PFSK-1 (cell line): ENCODE data around the gene EIF4E2. TPM values are rescaled to one million over a fixed set of nuclear protein-coding genes. Genes with fewer than 3 reads are reported as not detected.
A peak's percentile ranks its signal among the peaks of the same experiment; 100 is the strongest.

Source experiments
- FOXP2 ChIP-seq: optimal IDR thresholded peaks from 2 replicates; pipeline ENCODE3; 2011; ENCODE audit warnings: borderline replicate concordance, control low read depth, inconsistent platforms; ENCODE audit not compliant: insufficient read depth; ENCODE audit errors: extremely low read length, extremely low read depth
- POLR2AphosphoS5 ChIP-seq: IDR thresholded peaks from 2 replicates; pipeline ENCODE4 v1.6.1; 2012; ENCODE audit warnings: low read depth, mild to moderate bottlenecking, control low read depth, low read length, moderate library complexity
- REST ChIP-seq, 2 experiments: IDR thresholded peaks; 2 replicates each; pipeline versions ENCODE4 v1.6.1 to v1.8.0; 2011 to 2012; ENCODE audit warnings: low read depth in 2 of 2, low read length in 2 of 2, control low read depth in 1 of 2, inconsistent platforms in 1 of 2, mild to moderate bottlenecking in 1 of 2, moderate library complexity in 1 of 2; ENCODE audit not compliant: insufficient read depth in 1 of 2
- SIN3A ChIP-seq: IDR thresholded peaks from 2 replicates; pipeline ENCODE4 v1.6.1; 2012; ENCODE audit warnings: mild to moderate bottlenecking, low read length, moderate library complexity, borderline replicate concordance; ENCODE audit not compliant: insufficient read depth
- TAF1 ChIP-seq: IDR thresholded peaks from 2 replicates; pipeline ENCODE4 v1.6.1; 2012; ENCODE audit warnings: low read length, control low read depth, borderline replicate concordance; ENCODE audit not compliant: insufficient read depth
- polyA plus RNA-seq: library from polyadenylated mRNA; unstranded; fragments of >200 nt; gene quantifications from one replicate; pipeline ENCODE4 v1.2.1, GENCODE V29; 2012; ENCODE audit warnings: low read depth, missing spikeins; ENCODE audit not compliant: insufficient read length

The EIF4E2 gene
- polyA plus RNA-seq: 64.0 TPM

- TF ChIP-seq SIN3A (0 out of 2 replicates have a peak, but pooled peaks have one; percentile 9), TAF1 (peak; percentile 89), REST (IDR thresholded peaks at IDR 0.05; ENCODE audit: insufficient read depth in 1 of 2, low read depth in 2 of 2, low read length in 2 of 2) (peak; percentile 60 to 62; a peak in 3 of 4 replicates), FOXP2 (peak; percentile 86), POLR2AphosphoS5 (peak; percentile 87)
Measured at GRCh38 chr2:232550354-232551249, at the start of gene EIF4E2, which contains the start of gene TIGD1. Gene EIF4E2 (plus strand): TSS chr2:232550689. CDS start chr2:232550725, 36 bp downstream. Gene TIGD1 (minus strand): TSS chr2:232550557. CDS start chr2:232549882, 675 bp downstream.

- TF ChIP-seq SIN3A: no peak
- no peak for TF ChIP-seq REST (IDR thresholded peaks at IDR 0.05; ENCODE audit: insufficient read depth in 1 of 2, low read depth in 2 of 2, low read length in 2 of 2)
- TF ChIP-seq POLR2AphosphoS5: no peak
- no peak for TF ChIP-seq FOXP2
- TF ChIP-seq TAF1: no peak
Measured at GRCh38 chr2:232501331-232501771, 49.1 kb upstream of the EIF4E2 start.

GRCh38 chr2:232501794-232502390 is 48.6 kb upstream of the EIF4E2 start:
- TF ChIP-seq REST (IDR thresholded peaks at IDR 0.05; ENCODE audit: insufficient read depth in 1 of 2, low read depth in 2 of 2, low read length in 2 of 2) (no peak), POLR2AphosphoS5 (no peak), SIN3A (no peak), FOXP2 (no peak), TAF1 (no peak)

GRCh38 chr2:232502511-232502910 is 48.0 kb upstream of the EIF4E2 start:
- TF ChIP-seq FOXP2: no peak
- TF ChIP-seq SIN3A: no peak

- TF ChIP-seq SIN3A (no peak), FOXP2 (peak; percentile 11), TAF1 (no peak), REST (IDR thresholded peaks at IDR 0.05; ENCODE audit: insufficient read depth in 1 of 2, low read depth in 2 of 2, low read length in 2 of 2) (no peak), POLR2AphosphoS5 (no peak)
Measured at GRCh38 chr2:232502911-232503808, 47.3 kb upstream of the EIF4E2 start.
